ENCODE measurements around the gene BSPRY.
A peak's percentile ranks its signal among the peaks of the same experiment; 100 is the strongest.

The BSPRY gene

GRCh38 chr9:113349445-113350094, at the start of gene BSPRY:
TSS of gene BSPRY (plus strand) at chr9:113349541. CDS start at chr9:113349580, 39 bp downstream.
- DNase-seq, result peak; percentile 12

- no peak for DNase-seq
Measured at GRCh38 chr9:113299800-113300292, 49.5 kb upstream of the BSPRY start.

GRCh38 chr9:113301548-113301947, 47.8 kb upstream of the BSPRY start:
- DNase-seq, result no peak

GRCh38 chr9:113302792-113303418, 46.4 kb upstream of the BSPRY start, which contains the start of gene RNF183:
TSS of gene RNF183 (minus strand) at chr9:113303376. CDS start at chr9:113298184, 5,192 bp downstream.
- no peak for DNase-seq

GRCh38 chr9:113306566-113306965, 42.8 kb upstream of the BSPRY start:
- DNase-seq, result no peak

GRCh38 chr9:113307396-113307975, 41.9 kb upstream of the BSPRY start:
- DNase-seq, result no peak

- peak; percentile 45 for DNase-seq
Measured at GRCh38 chr9:113309204-113309813, 40.0 kb upstream of the BSPRY start.

GRCh38 chr9:113310538-113310937, 38.8 kb upstream of the BSPRY start:
- no peak for DNase-seq

GRCh38 chr9:113311961-113312360, 37.4 kb upstream of the BSPRY start:
- no peak for DNase-seq

- no peak for DNase-seq
Measured at GRCh38 chr9:113313261-113313660, 36.1 kb upstream of the BSPRY start.

GRCh38 chr9:113315231-113315630, 34.1 kb upstream of the BSPRY start:
- no peak for DNase-seq

- no peak for DNase-seq
Measured at GRCh38 chr9:113316030-113316429, 33.3 kb upstream of the BSPRY start.

GRCh38 chr9:113317777-113318176, 31.6 kb upstream of the BSPRY start:
- DNase-seq, result no peak

GRCh38 chr9:113319054-113319453, 30.3 kb upstream of the BSPRY start:
- DNase-seq, result no peak

- no peak for DNase-seq
Measured at GRCh38 chr9:113320051-113320450, 29.3 kb upstream of the BSPRY start.

- no peak for DNase-seq
Measured at GRCh38 chr9:113322671-113323070, 26.7 kb upstream of the BSPRY start.

GRCh38 chr9:113326230-113326629, 23.1 kb upstream of the BSPRY start:
- no peak for DNase-seq

- no peak for DNase-seq
Measured at GRCh38 chr9:113328045-113328782, 21.1 kb upstream of the BSPRY start.

GRCh38 chr9:113331780-113332179, 17.6 kb upstream of the BSPRY start:
- no peak for DNase-seq

- no peak for DNase-seq
Measured at GRCh38 chr9:113337714-113338113, 11.6 kb upstream of the BSPRY start.

- peak; percentile 77 for DNase-seq
Measured at GRCh38 chr9:113340011-113340699, 9.2 kb upstream of the BSPRY start, which contains the start of gene WDR31. TSS of gene WDR31 (minus strand) at chr9:113340275. CDS start at chr9:113332022, 8,253 bp downstream.

Measured in CD4-positive, alpha-beta T cell treated with Interleukin-4 for 4 hours (primary cell).